Hepatocyte (in vitro differentiated cells): Measurements from ENCODE around the gene GSTT2. TPM values are rescaled to one million over a fixed set of nuclear protein-coding genes. Genes with fewer than 3 reads are reported as not detected.

Source experiments
- DNase-seq: peaks from one replicate; pipeline ENCODE4 v3.0.0-alpha.2; 2016; ENCODE audit warnings: low spot score
- H2AFZ ChIP-seq: fragments of 200-600 bp; sonication (generic); 2 replicates; pipeline ENCODE4 v1.6.0; 2016; ENCODE audit warnings: antibody characterized with exemption, mild to moderate bottlenecking
- H3K27ac ChIP-seq: fragments of 200-600 bp; sonication (generic); 2 replicates; pipeline ENCODE4 v1.5.1; 2016; ENCODE audit warnings: mild to moderate bottlenecking
- H3K27me3 ChIP-seq: fragments of 200-600 bp; sonication (generic); 2 replicates; pipeline ENCODE4 v1.6.1; 2016
- H3K36me3 ChIP-seq: fragments of 200-600 bp; sonication (generic); replicated peaks from 2 replicates; pipeline ENCODE4 v1.5.1; 2016; ENCODE audit warnings: low read depth; ENCODE audit not compliant: insufficient read depth
- H3K4me1 ChIP-seq: fragments of 200-600 bp; sonication (generic); 2 replicates; pipeline ENCODE4 v1.5.1; 2016; ENCODE audit warnings: mild to moderate bottlenecking, moderate library complexity; ENCODE audit not compliant: insufficient read depth
- H3K4me2 ChIP-seq: fragments of 200-600 bp; sonication (generic); 2 replicates; pipeline ENCODE4 v1.6.0; 2016
- H3K4me3 ChIP-seq: fragments of 200-600 bp; sonication (generic); 2 replicates; pipeline ENCODE4 v1.5.1; 2016; ENCODE audit warnings: mild to moderate bottlenecking
- H3K79me2 ChIP-seq: fragments of 200-600 bp; sonication (generic); 2 replicates; pipeline ENCODE4 v1.6.0; 2017; ENCODE audit warnings: mild to moderate bottlenecking
- H3K9me2 ChIP-seq: fragments of 200-600 bp; sonication (generic); replicated peaks from 2 replicates; pipeline ENCODE4 v1.6.0; 2017; ENCODE audit warnings: mild to moderate bottlenecking; ENCODE audit not compliant: insufficient read depth
- H3K9me3 ChIP-seq: fragments of 200-600 bp; sonication (generic); 2 replicates; pipeline ENCODE4 v1.5.1; 2016; ENCODE audit warnings: low read depth, mild to moderate bottlenecking
- H4K20me1 ChIP-seq: fragments of 200-600 bp; sonication (generic); 2 replicates; pipeline ENCODE4 v1.6.0; 2016; ENCODE audit warnings: mild to moderate bottlenecking; ENCODE audit not compliant: insufficient read depth, poor library complexity, severe bottlenecking
- CTCF ChIP-seq: fragments of 200-600 bp; sonication (generic); IDR thresholded peaks from 2 replicates; pipeline ENCODE4 v1.5.1; 2016; ENCODE audit warnings: antibody characterized with exemption, mild to moderate bottlenecking; ENCODE audit not compliant: poor library complexity
- EZH2 ChIP-seq: fragments of 200-600 bp; sonication (generic); IDR thresholded peaks from 2 replicates; pipeline ENCODE4 v1.6.1; 2016; ENCODE audit warnings: antibody characterized with exemption, mild to moderate bottlenecking, borderline replicate concordance
- EZH2phosphoT487 ChIP-seq: fragments of 200-600 bp; sonication (generic); IDR thresholded peaks from one replicate; pipeline ENCODE4 v1.6.1; 2018; ENCODE audit warnings: antibody characterized with exemption, mild to moderate bottlenecking, low read depth, moderate library complexity; ENCODE audit not compliant: unreplicated experiment, severe bottlenecking
- WGBS: methylation state at CpG from one replicate; pipeline ENCODE4 v1.1.6; 2016; ENCODE audit warnings: low lambda C conversion rate; ENCODE audit errors: missing lambda C conversion rate; 5-methylcytosine and 5-hydroxymethylcytosine counted together
- polyA plus RNA-seq: library from polyadenylated mRNA; unstranded; fragments of >200 nt; fragmentation: Nextera tagmentation; extraction: Ambion mirVana; gene quantifications from 2 replicates; pipeline ENCODE4 v1.2.1, GENCODE V29; 2016
- total RNA-seq: library from RNA; depleted of rRNA; stranded (reverse); fragments of >200 nt; gene quantifications from 2 replicates; pipeline ENCODE4 v1.2.3, GENCODE V29; 2014

GSTT2 gene
- total and polyA plus RNA-seq, 2 experiments from 2014 or later = not detected

- no peak overlapping the region for H3K4me2 ChIP-seq
Measured at GRCh38 chr22:24006207-24006913, 26.4 kb downstream of the GSTT2 start.

GRCh38 chr22:24006914-24007214 lies 26.9 kb downstream of the GSTT2 start:
- no peak overlapping the region for H2AFZ ChIP-seq
- TF ChIP-seq CTCF (no peak), EZH2phosphoT487 (no peak), EZH2 (no peak)
- H3K4me2 ChIP-seq = no peak overlapping the region
- H3K27me3 ChIP-seq = no peaks in the 10 kb centered on the region
- no peaks in the 10 kb centered on the region for H3K9me3 ChIP-seq
- H4K20me1 ChIP-seq = no peaks in the 10 kb centered on the region
- H3K36me3 ChIP-seq = no peaks in the 10 kb centered on the region
- H3K4me3 ChIP-seq = no peak overlapping the region
- no peak overlapping the region for H3K27ac ChIP-seq
- WGBS = 91% methylated on average over 6 of the region's 6 CpGs
- no peaks in the 10 kb centered on the region for H3K4me1 ChIP-seq
- no peak for DNase-seq
- H3K9me2 ChIP-seq = no peaks in the 10 kb centered on the region
- peaks cover 5% of the 10 kb centered on the region for H3K79me2 ChIP-seq

More at GRCh38 chr22:24006207-24006913, 26.4 kb downstream of the GSTT2 start:
- Histone ChIP-seq H3K36me3 (no peaks in the 10 kb centered on the region), H2AFZ (no peak overlapping the region), H3K4me1 (no peaks in the 10 kb centered on the region), H3K79me2 (no peaks in the 10 kb centered on the region), H3K9me3 (no peaks in the 10 kb centered on the region), H3K9me2 (no peaks in the 10 kb centered on the region), H3K27me3 (no peaks in the 10 kb centered on the region), H4K20me1 (no peaks in the 10 kb centered on the region), H3K4me3 (no peak overlapping the region), H3K27ac (no peak overlapping the region)
- 83% methylated on average over 10 of the region's 10 CpGs for WGBS
- no peak for DNase-seq
- no peak for TF ChIP-seq CTCF
- no peak for TF ChIP-seq EZH2
- TF ChIP-seq EZH2phosphoT487 = no peak

- 86% methylated on average over 8 of the region's 8 CpGs for WGBS
- no peak overlapping the region for H3K4me2 ChIP-seq
Measured at GRCh38 chr22:24007253-24008021, 27.5 kb downstream of the GSTT2 start.

More at GRCh38 chr22:24007253-24008021, 27.5 kb downstream of the GSTT2 start:
- no peaks in the 10 kb centered on the region for H3K9me3 ChIP-seq
- H3K36me3 ChIP-seq = no peaks in the 10 kb centered on the region
- no peak overlapping the region for H3K4me3 ChIP-seq
- no peak overlapping the region for H3K27ac ChIP-seq
- no peaks in the 10 kb centered on the region for H4K20me1 ChIP-seq
- H3K79me2 ChIP-seq = peaks cover 10% of the 10 kb centered on the region
- no peak for DNase-seq
- peaks cover 5% of the 10 kb centered on the region for H3K4me1 ChIP-seq
- TF ChIP-seq CTCF (no peak), EZH2 (no peak), EZH2phosphoT487 (no peak)
- no peaks in the 10 kb centered on the region for H3K27me3 ChIP-seq
- H3K9me2 ChIP-seq = no peaks in the 10 kb centered on the region
- H2AFZ ChIP-seq = no peak overlapping the region
